ENCODE data around the gene KIF2A. TPM values are rescaled to one million over a fixed set of nuclear protein-coding genes. Genes with fewer than 3 reads are reported as not detected.

The KIF2A gene
- total and polyA plus RNA-seq, 9 of the 15 experiments (the other 6 are each of a cell fraction or from before 2014, with no cell fraction given) = 42.6 to 126 (median 77.6) TPM

- Histone ChIP-seq H2AFZ (ENCODE audit: low read depth, low read length) (no peak overlapping the region), H3K79me2 (ENCODE audit: control insufficient read depth, insufficient read depth, low read length) (peaks cover 99% of the 10 kb centered on the region), H4K20me1 (replicated peaks; ENCODE audit: control insufficient read depth, insufficient read depth, low read length) (no peaks in the 10 kb centered on the region), H3K36me3 (ENCODE audit: control insufficient read depth, insufficient read depth, low read length) (peaks cover 40% of the 10 kb centered on the region; the same call in 2 of the 3 replicates), H3K9ac (ENCODE audit: insufficient read depth in 1 of 2, low read depth in 2 of 2, low read length in 2 of 2) (peak overlapping the region in 1 of 2 experiments; percentile 51; a peak in 2 of 4 replicates), H3K4me3 (no peak overlapping the region), H3K27ac (ENCODE audit: extremely low read depth, low read depth, low read length) (peak overlapping the region; percentile 70; the same call in 2 of the 3 replicates), H3K4me1 (replicated peaks in 1 of 2; ENCODE audit: control insufficient read depth in 2 of 2, insufficient read depth in 2 of 2, low read length in 2 of 2) (peaks cover 32 to 47% of the 10 kb centered on the region in 2 experiments), H3K9me1 (ENCODE audit: control insufficient read depth, insufficient read depth, low read length) (no peaks in the 10 kb centered on the region), H3K4me2 (ENCODE audit: insufficient read depth, low read length) (peak overlapping the region; percentile 54; the same call in 1 of the 2 replicates), H3K27me3 (ENCODE audit: control insufficient read depth in 2 of 2, insufficient read depth in 2 of 2, low read length in 2 of 2) (no peaks in the 10 kb centered on the region; a peak in 1 of 5 replicates), H3K9me3 (replicated peaks; ENCODE audit: control insufficient read depth, insufficient read depth, low read depth, low read length) (no peaks in the 10 kb centered on the region)
- WGBS (ENCODE audit: insufficient coverage, low coverage, missing lambda C conversion rate) = 0% methylated on average over 1 of the region's 1 CpG
- POLR2A ChIA-PET = interaction anchor here (0.6 to 3.1 kb wide), 4 partner anchors 9 to 172 kb away, joined by 3 to 16 read pairs (median 10); partner anchors contain the start of genes DIMT1 and IPO11
- intact Hi-C loops (cut with micrococcal nuclease) = no loop called here
- peak; percentile 85 for FAIRE-seq
- ATAC-seq = peak; percentile 75
- BruUV-seq (replicated peaks) = no TSS peak
- CTCF ChIA-PET (ENCODE audit: low intra/inter-chr PET ratio) = no interaction called here
- DNase-seq (ENCODE audit: extremely low read depth in 1 of 4, low spot score in 3 of 4) = peak; percentile 26 to 67 (median 46)
- in situ Hi-C loops (cut with MboI) = no loop called here
- TF ChIP-seq AFF1 (IDR thresholded peaks at IDR 0.05; ENCODE audit: low read depth in 1 of 2, partially characterized antibody in 2 of 2) = peak in 1 of 2 experiments; percentile 56
- TF ChIP-seq ZBTB43 (CRISPR knock-in tag; IDR thresholded peaks at IDR 0.05) = no peak
- no peak; a peak in 1 of 4 replicates for TF ChIP-seq FOXK2 (conservative IDR thresholded peaks at IDR 0.05 in 1 of 2, IDR thresholded peaks at IDR 0.05 in 1 of 2; ENCODE audit: low read depth in 2 of 2)
- TF ChIP-seq HIVEP1 (CRISPR knock-in tag; IDR thresholded peaks at IDR 0.05) = no peak
- no peak for TF ChIP-seq NFE2L1 (tag; IDR thresholded peaks at IDR 0.05; ENCODE audit: borderline replicate concordance, low read depth)
- TF ChIP-seq THAP7 (CRISPR knock-in tag; IDR thresholded peaks at IDR 0.05) = no peak
- TF ChIP-seq NR2C1 (IDR thresholded peaks at IDR 0.05) = peak; percentile 61
- peak; percentile 60 for TF ChIP-seq NR2C1 (tag; IDR thresholded peaks at IDR 0.05)
- TF ChIP-seq SMARCC2 (IDR thresholded peaks at IDR 0.05; ENCODE audit: low read depth) = peak; percentile 86
- no peak for TF ChIP-seq BRF1 (IDR thresholded peaks at IDR 0.05; ENCODE audit: borderline replicate concordance, extremely low read depth, insufficient read length)
- no peak for TF ChIP-seq ZNF449 (CRISPR knock-in tag; IDR thresholded peaks at IDR 0.05)
- peak in 1 of 2 experiments; percentile 65; a peak in 1 of 4 replicates for TF ChIP-seq TBL1XR1 (IDR thresholded peaks at IDR 0.05; ENCODE audit: low read length in 2 of 2)
- no peak for TF ChIP-seq ZNF197 (CRISPR knock-in tag; IDR thresholded peaks at IDR 0.05; ENCODE audit: low read depth)
- TF ChIP-seq MEIS2 (IDR thresholded peaks at IDR 0.05; ENCODE audit: partially characterized antibody) = peak; percentile 67
- TF ChIP-seq ZNF79 (CRISPR knock-in tag; IDR thresholded peaks at IDR 0.05; ENCODE audit: low read depth) = no peak
Measured at GRCh38 chr5:62421414-62421813, 115.4 kb downstream of the KIF2A start.
